Tibial artery (tissue), 4 donors: ENCODE results near the gene CHRNB2.
A peak's percentile ranks its signal among the peaks of the same experiment; 100 is the strongest.

ENCODE experiments used
- DNase-seq, 2 donors: peaks; one replicate each; pipeline ENCODE4 v3.0.0-alpha.2; 2019
- H3K27ac ChIP-seq, 2 donors: fragments of 200-600 bp; sonication (generic) in 1 of 2; 1 replicate in 1 of 2; 2 replicates in 1 of 2; pipeline ENCODE4 v1.5.1; 2018 to 2019; ENCODE audit warnings: mild to moderate bottlenecking in 1 of 2
- H3K27me3 ChIP-seq, 2 donors: fragments of 200-600 bp; sonication (generic) in 1 of 2; one replicate each; pipeline versions ENCODE4 v1.5.1 to v1.6.0; 2016 to 2019
- H3K36me3 ChIP-seq, 3 donors: fragments of 200-600 bp; sonication (generic) in 2 of 3; one replicate each; pipeline ENCODE4 v1.5.1; 2016 to 2019; ENCODE audit warnings: mild to moderate bottlenecking in 2 of 3
- H3K4me1 ChIP-seq, 4 donors: fragments of 200-600 bp; sonication (generic) in 2 of 4; 1 replicate in 3 of 4; 2 replicates in 1 of 4; pipeline ENCODE4 v1.5.1; 2016 to 2019
- H3K4me3 ChIP-seq, 2 donors: fragments of 200-600 bp; sonication (generic) in 1 of 2; 1 replicate in 1 of 2; 2 replicates in 1 of 2; pipeline ENCODE4 v1.5.1; 2018 to 2019; ENCODE audit warnings: mild to moderate bottlenecking in 2 of 2
- H3K9me3 ChIP-seq, 3 donors: fragments of 200-600 bp; sonication (generic) in 1 of 3; one replicate each; pipeline ENCODE4 v1.5.1; 2016 to 2019
- CTCF ChIP-seq, 2 experiments: fragments of 200-600 bp in 1 of 2; fragments of 450-650 bp in 1 of 2; IDR thresholded peaks; one replicate each; pipeline ENCODE4 v1.5.1; 2017 to 2019; ENCODE audit warnings: antibody characterized with exemption in 2 of 2, mild to moderate bottlenecking in 1 of 2, moderate library complexity in 1 of 2
- intact Hi-C: fragments of 100-400 bp; cut with DNase I; formaldehyde crosslinking; loops from one replicate; pipeline ENCODE4 v1.15.0; 2023; ENCODE audit warnings: low total_unique reads

The CHRNB2 gene

DNA sequence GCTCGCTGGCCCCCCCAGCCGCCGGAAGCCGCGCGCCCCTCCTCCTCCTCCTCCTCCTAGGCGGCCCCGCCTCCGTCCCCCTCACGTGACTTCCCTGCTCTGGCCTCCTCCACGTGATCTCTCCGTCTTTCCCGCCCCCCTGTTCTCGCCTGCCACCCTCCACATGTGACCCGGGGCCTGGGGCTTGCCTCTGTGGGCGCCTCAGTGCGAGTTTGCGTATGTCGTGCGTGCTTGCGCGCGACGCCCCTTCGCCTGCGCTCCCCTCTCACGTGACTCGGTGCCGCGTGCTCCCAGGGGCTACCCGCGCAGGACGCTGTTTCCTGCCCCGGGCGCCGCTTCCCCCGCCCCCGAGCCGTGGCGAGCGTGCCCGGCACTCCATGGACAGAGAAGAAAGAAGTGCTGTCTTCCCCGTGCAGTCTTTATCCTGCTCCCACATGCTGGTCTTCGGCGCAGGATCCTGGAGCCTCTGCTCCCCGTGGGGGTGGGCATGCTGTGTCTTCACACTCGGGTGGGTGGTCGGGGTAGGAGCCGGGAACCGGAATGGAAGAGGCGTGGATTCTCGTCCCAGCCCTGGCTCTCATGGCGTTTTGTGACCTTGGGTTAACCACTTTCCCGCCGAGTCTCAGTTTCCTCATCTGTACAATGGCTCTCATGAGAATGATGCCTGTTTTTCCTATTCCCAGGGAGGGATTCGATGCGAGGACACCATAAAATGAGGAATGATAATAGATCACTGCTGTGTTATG lies 8.7 kb upstream of the CHRNB2 start:
- peak; percentile 99 to 100 for DNase-seq
- H3K36me3 ChIP-seq: peaks cover 20 to 21% (median 21%) of the 10 kb centered on the region in 3 donors
- TF ChIP-seq CTCF (IDR thresholded peaks at IDR 0.05): no peak
- H3K27ac ChIP-seq: peak overlapping the region; percentile 86 to 91
- H3K4me1 ChIP-seq: peaks cover 0 to 28% (median 18%) of the 10 kb centered on the region in 4 donors
- intact Hi-C loops: loop anchor here (1.0 to 10.0 kb wide), 2 partner anchors 201 to 234 kb away; partner anchors contain the start of genes AQP10 and ATP8B2
- H3K9me3 ChIP-seq: no peaks in the 10 kb centered on the region
- H3K27me3 ChIP-seq: no peaks in the 10 kb centered on the region
- H3K4me3 ChIP-seq: peak overlapping the region; percentile 90 to 94

DNA sequence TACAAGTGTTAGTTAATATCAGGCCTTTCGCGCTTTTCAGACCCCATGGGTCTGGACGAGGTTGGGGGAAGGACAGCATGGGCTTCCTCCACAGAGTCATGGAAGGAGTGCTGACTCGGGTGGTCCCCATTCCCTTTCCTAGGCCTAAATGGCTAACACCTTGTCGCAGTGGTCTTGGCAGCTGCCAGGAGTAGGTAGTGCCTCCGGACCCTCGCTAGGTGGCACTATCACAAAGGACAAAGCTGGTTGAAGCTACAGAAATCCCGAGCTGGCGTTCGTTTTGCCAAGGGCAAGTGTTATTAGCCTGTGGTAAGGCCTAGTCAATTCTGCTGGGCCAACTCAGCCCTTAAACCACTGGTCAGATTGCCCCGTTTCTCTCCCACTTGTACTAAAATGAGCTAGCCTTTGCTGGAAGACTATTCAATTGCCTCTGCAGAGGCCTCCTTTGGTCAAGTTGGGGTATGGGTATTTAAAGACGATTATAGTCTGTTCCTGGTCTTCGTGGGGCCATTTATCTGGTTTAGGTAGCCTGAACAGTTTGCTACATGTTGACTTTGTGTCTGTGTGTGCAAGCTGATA lies 8.0 kb upstream of the CHRNB2 start:
- no peaks in the 10 kb centered on the region for H3K9me3 ChIP-seq
- H3K36me3 ChIP-seq: peaks cover 13 to 14% (median 14%) of the 10 kb centered on the region in 3 donors
- DNase-seq: peak; percentile 86 to 92
- TF ChIP-seq CTCF (IDR thresholded peaks at IDR 0.05): peak; percentile 88 to 92
- peak overlapping the region; percentile 86 to 91 for H3K27ac ChIP-seq
- H3K4me1 ChIP-seq: peaks cover 0 to 28% (median 18%) of the 10 kb centered on the region in 4 donors
- intact Hi-C loops: loop anchor here (1.0 to 10.0 kb wide), 4 partner anchors 65 to 323 kb away; partner anchors contain the start of genes AQP10 and ATP8B2
- peak overlapping the region; percentile 90 to 94 for H3K4me3 ChIP-seq
- H3K27me3 ChIP-seq: no peaks in the 10 kb centered on the region

- Histone ChIP-seq H3K9me3 (no peaks in the 10 kb centered on the region), H3K27me3 (peaks cover 0 to 41% of the 10 kb centered on the region in 2 donors), H3K36me3 (no peaks in the 10 kb centered on the region), H3K4me3 (no peak overlapping the region), H3K4me1 (peaks cover 0 to 12% (median 2%) of the 10 kb centered on the region in 4 donors), H3K27ac (no peak overlapping the region)
- no peak for DNase-seq
- intact Hi-C loops: loop anchor here (10.0 kb wide), 1 partner anchor 59 kb away; no protein-coding TSS in a partner anchor
- TF ChIP-seq CTCF (IDR thresholded peaks at IDR 0.05): no peak
Measured at GRCh38 chr1:154565876-154566275, 1.7 kb upstream of the CHRNB2 start.

- no peak for TF ChIP-seq CTCF (IDR thresholded peaks at IDR 0.05)
- peaks cover 0 to 55% of the 10 kb centered on the region in 2 donors for H3K27me3 ChIP-seq
- H3K9me3 ChIP-seq: no peaks in the 10 kb centered on the region
- H3K4me3 ChIP-seq: peak overlapping the region in 1 of 2 donors; percentile 7
- peaks cover 0 to 12% (median 2%) of the 10 kb centered on the region in 4 donors for H3K4me1 ChIP-seq
- no peak for DNase-seq
- H3K36me3 ChIP-seq: no peaks in the 10 kb centered on the region
- intact Hi-C loops: loop anchor here (10.0 kb wide), 1 partner anchor 57 kb away; no protein-coding TSS in a partner anchor
- no peak overlapping the region for H3K27ac ChIP-seq
Measured at GRCh38 chr1:154568157-154568815, 708 bp downstream of the CHRNB2 start.

DNA sequence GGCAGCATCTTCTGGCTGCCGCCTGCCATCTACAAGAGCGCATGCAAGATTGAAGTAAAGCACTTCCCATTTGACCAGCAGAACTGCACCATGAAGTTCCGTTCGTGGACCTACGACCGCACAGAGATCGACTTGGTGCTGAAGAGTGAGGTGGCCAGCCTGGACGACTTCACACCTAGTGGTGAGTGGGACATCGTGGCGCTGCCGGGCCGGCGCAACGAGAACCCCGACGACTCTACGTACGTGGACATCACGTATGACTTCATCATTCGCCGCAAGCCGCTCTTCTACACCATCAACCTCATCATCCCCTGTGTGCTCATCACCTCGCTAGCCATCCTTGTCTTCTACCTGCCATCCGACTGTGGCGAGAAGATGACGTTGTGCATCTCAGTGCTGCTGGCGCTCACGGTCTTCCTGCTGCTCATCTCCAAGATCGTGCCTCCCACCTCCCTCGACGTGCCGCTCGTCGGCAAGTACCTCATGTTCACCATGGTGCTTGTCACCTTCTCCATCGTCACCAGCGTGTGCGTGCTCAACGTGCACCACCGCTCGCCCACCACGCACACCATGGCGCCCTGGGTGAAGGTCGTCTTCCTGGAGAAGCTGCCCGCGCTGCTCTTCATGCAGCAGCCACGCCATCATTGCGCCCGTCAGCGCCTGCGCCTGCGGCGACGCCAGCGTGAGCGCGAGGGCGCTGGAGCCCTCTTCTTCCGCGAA lies 3.8 kb downstream of the CHRNB2 start:
- Histone ChIP-seq H3K36me3 (no peaks in the 10 kb centered on the region), H3K9me3 (no peaks in the 10 kb centered on the region), H3K27me3 (peaks cover 0 to 57% of the 10 kb centered on the region in 2 donors), H3K4me3 (no peak overlapping the region), H3K27ac (no peak overlapping the region), H3K4me1 (peaks cover 0 to 12% (median 2%) of the 10 kb centered on the region in 4 donors)
- DNase-seq: no peak
- no peak for TF ChIP-seq CTCF (IDR thresholded peaks at IDR 0.05)
- intact Hi-C loops: no loop called here
